Heart right ventricle (tissue), 16 donors: ENCODE data around the gene SLC27A1. TPM values are rescaled to one million over a fixed set of nuclear protein-coding genes. Genes with fewer than 3 reads are reported as not detected.

Source experiments
- ATAC-seq, 8 donors: fragments of 200-7000 bp; cut with Tn5 transposase; one replicate each; pipeline ENCODE4 v1.9.1; 2020; ENCODE audit warnings: mild to moderate bottlenecking in 8 of 8, moderate library complexity in 8 of 8, moderate number of reproducible peaks in 1 of 8
- DNase-seq, 2 donors: peaks; one replicate each; pipeline ENCODE4 v3.0.0-alpha.2; 2020
- H3K27ac ChIP-seq, 10 donors: fragments of 200-600 bp; sonication (generic) in 2 of 10; one replicate each; pipeline versions ENCODE4 v1.5.0 to v1.8.0; 2020 to 2022; ENCODE audit warnings: mild to moderate bottlenecking in 3 of 10
- H3K27me3 ChIP-seq, 7 donors: fragments of 200-600 bp; one replicate each; pipeline ENCODE4 v1.8.0; 2021 to 2022; ENCODE audit warnings: mild to moderate bottlenecking in 2 of 7
- H3K36me3 ChIP-seq, 9 donors: fragments of 200-600 bp; sonication (generic) in 1 of 9; one replicate each; pipeline versions ENCODE4 v1.5.0 to v1.8.0; 2020 to 2022; ENCODE audit warnings: mild to moderate bottlenecking in 2 of 9
- H3K4me1 ChIP-seq, 9 donors: fragments of 200-600 bp; sonication (generic) in 1 of 9; one replicate each; pipeline versions ENCODE4 v1.5.0 to v1.8.0; 2020 to 2022; ENCODE audit warnings: mild to moderate bottlenecking in 4 of 9
- H3K4me3 ChIP-seq, 10 donors: fragments of 200-600 bp; sonication (generic) in 2 of 10; one replicate each; pipeline versions ENCODE4 v1.5.0 to v1.8.0; 2020 to 2022; ENCODE audit warnings: mild to moderate bottlenecking in 7 of 10, moderate library complexity in 2 of 10
- H3K9me3 ChIP-seq, 11 donors: fragments of 200-600 bp in 10 of 11; sonication (generic) in 2 of 11; one replicate each; pipeline versions ENCODE4 v1.5.0 to v1.8.0; 2013 to 2022; ENCODE audit warnings: mild to moderate bottlenecking in 2 of 11, control low read depth in 1 of 11, moderate library complexity in 1 of 11
- CTCF ChIP-seq, 9 donors: fragments of 200-600 bp; sonication (generic) in 2 of 9; IDR thresholded peaks; one replicate each; pipeline versions ENCODE4 v1.5.0 to v1.8.0; 2021 to 2022; ENCODE audit warnings: antibody characterized with exemption in 9 of 9, mild to moderate bottlenecking in 5 of 9, moderate library complexity in 1 of 9
- WGBS, 2 donors: extraction: QIAGEN DNeasy Blood & Tissue Kit; methylation state at CpG; one replicate each; pipeline ENCODE4 v1.1.7; 2013; ENCODE audit warnings: inconsistent platforms in 1 of 2; 5-methylcytosine and 5-hydroxymethylcytosine counted together
- intact Hi-C, 10 donors: fragments of 100-400 bp; cut with DNase I; formaldehyde crosslinking; loops; one replicate each; pipeline versions ENCODE4 v1.11.1 to v1.14.2; 2022
- polyA plus RNA-seq, 2 donors: library from polyadenylated mRNA; stranded (reverse); fragments of 200-250 nt; gene quantifications; one replicate each; pipeline ENCODE4 v1.2.3, GENCODE V29; 2013
- total RNA-seq, 10 donors: library from RNA; stranded (reverse); fragmentation: NEBNext Ultra II Directional in 3 of 10; extraction: Animal tissue kit (Norgen Biotek cat#: 25700) in 3 of 10; gene quantifications; one replicate each; pipeline versions ENCODE4 v1.2.1 to v1.2.4, GENCODE V29; 2021 to 2023
- donor health status: Arrhythmogenic right ventricular cardiomyopathy.
- donor health status: ischemic (EF 13 %, LVEDD 7.1; RV severe dilation, severe dysfunction).
- donor health status: healthy with polysubstance abuse.
- donor health status: DM: no; HTN: yes; CAD: no.
- donor health status: DM: no; HTN: no; CAD: no.
- donor health status: ischemic (EF 25% LVEDD 6.9; RV normal size, moderate dysfunction).
- donor health status: ischemic (EF 25% LVEDD 5.7; RV mildly dilated, moderate dysfunction).
- donor health status: healthy.
- donor health status: DM: yes; HTN: yes; CAD: no.
- donor health status: Ischemic cardiomyopathy.
- donor health status: ischemic (EF 35%, LVEDD 5.7; RV mildly dilated, moderate dysfunction).
- donor health status: nonischemic (EF 11% LVEDD 7.7; RV severe dilation, severe dysfunction).
- donor health status: DM: yes; HTN: yes; CAD: no.
- donor health status: PGD.
- donor health status: ischemic (EF 29% LVEDD 5.4; RV normal size, mild dysfunction).
- donor health status: nonischemic (EF 23%, LVEDD 6.1; RV moderate dilation, normal function).

SLC27A1 gene
- total and polyA plus RNA-seq, 12 donors, result 16.0 to 78.3 (median 47.2) TPM

DNA sequence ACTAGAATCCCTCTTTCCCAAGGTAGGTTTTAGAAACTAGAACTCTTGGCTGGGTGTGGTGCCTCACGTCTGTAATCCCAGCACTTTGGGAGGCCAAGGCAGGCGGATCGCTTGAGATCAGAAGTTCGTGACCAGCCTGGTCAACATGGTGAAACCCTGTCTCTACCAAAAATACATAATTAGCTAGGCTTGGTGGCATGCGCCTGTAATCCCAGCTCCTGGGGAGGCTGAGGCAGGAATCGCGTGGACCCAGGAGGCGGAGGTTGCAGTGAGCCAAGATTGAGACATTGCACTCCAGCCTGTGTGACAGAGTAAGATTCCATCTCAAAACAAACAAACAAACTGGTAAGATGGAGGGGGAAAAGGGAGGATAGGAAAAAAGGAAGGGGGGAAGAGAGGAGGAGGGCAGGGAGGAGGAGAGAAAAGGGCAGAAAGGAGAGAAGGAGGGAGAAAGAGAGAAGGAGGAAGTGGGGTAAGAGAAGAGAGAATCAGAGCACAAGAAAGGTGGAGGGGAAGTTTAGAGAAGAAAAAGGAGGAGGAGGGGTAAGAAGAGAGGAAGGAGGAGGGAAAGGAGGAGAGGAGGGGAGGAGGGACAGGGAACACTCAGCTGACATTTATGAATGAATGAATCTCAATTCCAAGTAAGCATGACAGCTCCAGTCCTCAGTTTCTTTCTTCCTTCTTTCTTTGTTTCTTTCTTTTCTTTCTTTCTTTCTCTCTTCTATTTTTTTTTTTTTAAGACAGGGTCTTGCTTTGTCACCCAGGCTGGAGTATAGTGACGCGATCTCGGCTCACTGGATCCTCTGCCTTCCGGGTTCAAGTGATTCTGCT is 2.6 kb upstream of the SLC27A1 start:
- Histone ChIP-seq H3K4me3 (peak overlapping the region in 8 of 10 donors; percentile 2 to 99 (median 82)), H3K9me3 (no peaks in the 10 kb centered on the region), H3K27me3 (no peaks in the 10 kb centered on the region), H3K4me1 (peaks cover 7 to 40% (median 24%) of the 10 kb centered on the region in 9 donors), H3K27ac (peak overlapping the region in 9 of 10 donors; percentile 82 to 97 (median 96)), H3K36me3 (peaks cover 0 to 3% (median 0%) of the 10 kb centered on the region in 9 donors)
- no peak for TF ChIP-seq CTCF (IDR thresholded peaks at IDR 0.05)
- DNase-seq (no peak), ATAC-seq (no peak)
- WGBS, 2 donors, result 64 to 70% methylated on average over 12 of the region's 12 CpGs
- intact Hi-C loops, result loop anchor here in 9 of 10 donors (2.0 to 10.0 kb wide), 8 partner anchors 45 to 160 kb away; partner anchors contain the start of genes CCDC194 (in 3 of the 9), DDA1 (in 1 of the 9), MRPL34 (in 1 of the 9) and PGLS (in 1 of the 9)

DNA sequence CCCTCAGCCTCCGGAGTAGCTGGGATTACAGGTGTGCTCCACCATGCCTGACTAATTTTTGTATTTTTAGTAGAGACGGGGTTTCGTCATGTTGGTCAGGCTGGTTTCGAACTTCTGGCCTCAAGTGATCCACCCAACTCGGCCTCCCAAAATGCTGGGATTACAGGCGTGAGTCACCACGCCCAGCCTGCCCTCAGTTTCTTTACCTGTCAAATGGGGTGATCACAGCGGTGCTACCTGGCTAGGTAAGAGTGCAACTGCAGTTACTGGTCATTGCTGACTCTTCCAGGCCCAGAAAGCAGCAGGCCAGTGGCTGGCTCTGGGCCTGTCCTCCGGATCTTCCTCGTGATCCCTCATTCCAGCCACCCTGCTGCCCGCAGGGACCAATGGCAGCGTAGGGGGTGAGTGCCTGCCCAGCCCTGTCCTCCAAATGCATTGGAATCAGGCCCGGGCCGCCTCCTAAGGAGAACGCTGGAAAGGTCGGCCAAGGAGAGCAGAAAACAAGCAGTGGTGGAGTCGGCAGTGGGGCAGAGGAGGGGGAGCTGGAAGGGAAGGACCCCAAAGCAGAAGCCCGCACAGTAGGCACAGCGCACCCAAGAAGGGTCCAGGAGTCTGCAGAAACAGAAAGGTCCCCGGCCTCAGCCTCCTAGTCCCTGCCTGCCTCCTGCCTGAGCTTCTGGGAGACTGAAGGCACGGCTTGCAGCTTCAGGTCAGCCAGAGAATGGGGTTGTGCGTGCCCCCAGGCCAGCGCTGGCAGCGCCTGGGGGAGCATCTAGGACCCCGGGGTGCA is 1.8 kb upstream of the SLC27A1 start:
- ATAC-seq (peak in 7 of 8 donors; percentile 24 to 61 (median 54)), DNase-seq (peak; percentile 83 to 84)
- intact Hi-C loops, result loop anchor here in 9 of 10 donors (5.0 to 10.0 kb wide), 7 partner anchors 44 to 161 kb away; partner anchors contain the start of genes CCDC194 (in 3 of the 9), DDA1 (in 1 of the 9), MRPL34 (in 1 of the 9) and PGLS (in 1 of the 9)
- H3K4me1 ChIP-seq, result peaks cover 7 to 46% (median 24%) of the 10 kb centered on the region in 9 donors
- H3K9me3 ChIP-seq, result no peaks in the 10 kb centered on the region
- H3K27me3 ChIP-seq, result no peaks in the 10 kb centered on the region
- 53% methylated on average over 25 of the region's 25 CpGs for WGBS, 2 donors
- peak overlapping the region; percentile 82 to 97 (median 96) for H3K27ac ChIP-seq
- peak overlapping the region; percentile 46 to 99 (median 82) for H3K4me3 ChIP-seq
- no peak for TF ChIP-seq CTCF (IDR thresholded peaks at IDR 0.05)
- H3K36me3 ChIP-seq, result peaks cover 0 to 4% (median 0%) of the 10 kb centered on the region in 9 donors

GRCh38 chr19:17469092-17469480 is 1.2 kb upstream of the SLC27A1 start:
- H3K4me1 ChIP-seq, result peaks cover 7 to 48% (median 24%) of the 10 kb centered on the region in 9 donors
- 2 to 3% methylated on average over 19 of the region's 19 CpGs for WGBS, 2 donors
- intact Hi-C loops, result loop anchor here in 9 of 10 donors (5.0 to 10.0 kb wide), 7 partner anchors 43 to 162 kb away; partner anchors contain the start of genes CCDC194 (in 3 of the 9), DDA1 (in 1 of the 9), MRPL34 (in 1 of the 9) and PGLS (in 1 of the 9)
- H3K27me3 ChIP-seq, result no peaks in the 10 kb centered on the region
- H3K9me3 ChIP-seq, result no peaks in the 10 kb centered on the region
- no peak for TF ChIP-seq CTCF (IDR thresholded peaks at IDR 0.05)
- no peak for ATAC-seq
- no peak for DNase-seq
- H3K4me3 ChIP-seq, result peak overlapping the region; percentile 46 to 99 (median 82)
- peaks cover 0 to 9% (median 0%) of the 10 kb centered on the region in 9 donors for H3K36me3 ChIP-seq
- peak overlapping the region; percentile 82 to 97 (median 96) for H3K27ac ChIP-seq
